ENCODE measurements around the gene PPIL4. TPM values are rescaled to one million over a fixed set of nuclear protein-coding genes. Genes with fewer than 3 reads are reported as not detected.

The PPIL4 gene
- total and polyA plus RNA-seq, 10 of the 15 experiments (the other 5 are each of a cell fraction or from before 2014, with no cell fraction given): 8.0 to 28.4 (median 24.3) TPM

- no peak for TF ChIP-seq CHD2 (IDR thresholded peaks at IDR 0.05; ENCODE audit: borderline replicate concordance, low read depth, low read length)
These were observed 57.0 kb downstream of the PPIL4 start (continued) for GRCh38 chr6:149488815-149489214.

GRCh38 chr6:149487316-149487715 lies 58.5 kb downstream of the PPIL4 start:
- Histone ChIP-seq H3K36me3 (ENCODE audit: control insufficient read depth in 2 of 2, insufficient read depth in 2 of 2, low read length in 1 of 2) (no peaks in the 10 kb centered on the region), H4K20me1 (ENCODE audit: control insufficient read depth, insufficient read depth) (no peaks in the 10 kb centered on the region), H3K27ac (ENCODE audit: control insufficient read depth, insufficient read depth) (no peak overlapping the region), H3K4me1 (ENCODE audit: control insufficient read depth, insufficient read depth, low read length) (peaks cover 32% of the 10 kb centered on the region), H3K4me3 (no peak overlapping the region), H3K27me3 (replicated peaks in 1 of 2; ENCODE audit: control insufficient read depth in 2 of 2, insufficient read depth in 2 of 2, low read length in 1 of 2) (no peaks in the 10 kb centered on the region), H3K9me3 (replicated peaks; ENCODE audit: control insufficient read depth, insufficient read depth, low read length) (no peaks in the 10 kb centered on the region), H3K4me2 (ENCODE audit: control insufficient read depth, insufficient read depth) (no peak overlapping the region), H3K79me2 (ENCODE audit: control insufficient read depth, insufficient read depth, low read length) (peaks cover 30% of the 10 kb centered on the region), H3K9ac (ENCODE audit: control insufficient read depth, insufficient read depth, low read length) (no peak overlapping the region), H2AFZ (ENCODE audit: control insufficient read depth, low read depth, low read length) (no peak overlapping the region)
- intact Hi-C loops (cut with micrococcal nuclease; ENCODE audit: unreplicated experiment) (no loop called here), in situ Hi-C loops (cut with MboI) (no loop called here)
- ChIA-PET CTCF (interaction anchor here (0.8 to 3.5 kb wide), 8 partner anchors 10 to 462 kb away, joined by 3 to 12 read pairs (median 3); partner anchors contain the start of gene PPIL4), RAD21 (ENCODE audit: unreplicated experiment) (interaction anchor here (1.9 kb wide), 1 partner anchor 8 kb away, joined by 13 read pairs; no protein-coding TSS in a partner anchor), POLR2A (interaction anchor here (1.0 to 1.3 kb wide), 2 partner anchors 10 to 30 kb away, joined by 3 read pairs; no protein-coding TSS in a partner anchor), SMC1A (ENCODE audit: uncharacterized antibody, unreplicated experiment) (interaction anchor here (1.4 to 3.1 kb wide), 3 partner anchors 55 to 440 kb away, joined by 3 to 9 read pairs (median 4); no protein-coding TSS in a partner anchor)
- ATAC-seq (no peak), FAIRE-seq (no peak), DNase-seq (ENCODE audit: low read depth, low spot score) (no peak)
- BruUV-seq (replicated peaks): no TSS peak
- WGBS (ENCODE audit: insufficient coverage, insufficient replicate concordance, low lambda C conversion rate, missing lambda C conversion rate): 89% methylated on average over 4 of the region's 4 CpGs
- no peak for TF ChIP-seq TCF12 (IDR thresholded peaks at IDR 0.05; ENCODE audit: low read depth, low read length)
- TF ChIP-seq CREB1 (IDR thresholded peaks at IDR 0.05; ENCODE audit: low read depth): peak; percentile 42; the same call in 1 of the 2 replicates
- peak; percentile 60; the same call in 1 of the 2 replicates for TF ChIP-seq CREM (IDR thresholded peaks at IDR 0.05; ENCODE audit: low read depth)
- no peak for TF ChIP-seq CHD1 (IDR thresholded peaks at IDR 0.05; ENCODE audit: low read depth, low read length)
- no peak for TF ChIP-seq ZNF24 (IDR thresholded peaks at IDR 0.05)
- no peak for TF ChIP-seq E2F8 (IDR thresholded peaks at IDR 0.05; ENCODE audit: low read depth, partially characterized antibody)
- TF ChIP-seq EP300 (IDR thresholded peaks at IDR 0.05; ENCODE audit: borderline replicate concordance in 1 of 2, control insufficient read depth in 1 of 2, low read depth in 2 of 2, low read length in 2 of 2): no peak
- TF ChIP-seq ZBTB4 (CRISPR knock-in tag; IDR thresholded peaks at IDR 0.05): no peak
- TF ChIP-seq ATF2 (IDR thresholded peaks at IDR 0.05; ENCODE audit: low read length): no peak
- TF ChIP-seq CHD2 (IDR thresholded peaks at IDR 0.05; ENCODE audit: borderline replicate concordance, low read depth, low read length): no peak
- TF ChIP-seq FOXM1 (IDR thresholded peaks at IDR 0.05; ENCODE audit: low read depth, low read length): no peak
- no peak for TF ChIP-seq YBX1 (IDR thresholded peaks at IDR 0.05)
